AG04450 (cell line): ENCODE measurements around the gene ZCCHC24. TPM values are rescaled to one million over a fixed set of nuclear protein-coding genes. Genes with fewer than 3 reads are reported as not detected.

ENCODE experiments used
- CTCF ChIA-PET: fragments of 300-600, 350-600 bp; formaldehyde crosslinking; extraction: SDS; loops from one replicate; lab custom pipeline; 2022; ENCODE audit warnings: antibody characterized with exemption, inconsistent platforms; lab: Charles Lee
- POLR2A ChIA-PET: fragments of 350-600 bp; formaldehyde crosslinking; extraction: SDS; loops from one replicate; lab custom pipeline; 2021; ENCODE audit warnings: antibody characterized with exemption, inconsistent platforms; lab: Yijun Ruan, JAX
- DNase-seq: peaks from one replicate; pipeline ENCODE4 v3.0.0-alpha.2; 2011; ENCODE audit warnings: low read depth, low spot score
- H3K27ac ChIP-seq: one replicate; pipeline ENCODE4 v1.5.1; 2012; ENCODE audit warnings: low read depth, low read length, control low read depth
- H3K27me3 ChIP-seq: one replicate; pipeline ENCODE4 v1.6.0; 2012; ENCODE audit warnings: low read length; ENCODE audit not compliant: control insufficient read depth, insufficient read depth
- H3K4me3 ChIP-seq: 2 replicates; pipeline ENCODE4 v1.5.1; 2011; ENCODE audit warnings: mild to moderate bottlenecking, low read depth, low read length, control low read depth
- H3K9me3 ChIP-seq: 2 replicates; pipeline ENCODE4 v1.5.1; 2012; ENCODE audit warnings: low read length; ENCODE audit not compliant: control insufficient read depth, insufficient read depth
- polyA plus RNA-seq: library from polyadenylated mRNA; depleted of rRNA; stranded (reverse); fragments of >200 nt; gene quantifications from 2 replicates; pipeline ENCODE4 v1.2.3, GENCODE V29; 2011
- TF ChIP-seq, protein P1 (sequence below): IDR thresholded peaks from 2 replicates; pipeline ENCODE4 v1.5.1; 2011; ENCODE audit warnings: low read depth, low read length, control low read depth, inconsistent platforms

The ZCCHC24 gene
- polyA plus RNA-seq, 1 experiment, result 37.4 TPM

DNA sequence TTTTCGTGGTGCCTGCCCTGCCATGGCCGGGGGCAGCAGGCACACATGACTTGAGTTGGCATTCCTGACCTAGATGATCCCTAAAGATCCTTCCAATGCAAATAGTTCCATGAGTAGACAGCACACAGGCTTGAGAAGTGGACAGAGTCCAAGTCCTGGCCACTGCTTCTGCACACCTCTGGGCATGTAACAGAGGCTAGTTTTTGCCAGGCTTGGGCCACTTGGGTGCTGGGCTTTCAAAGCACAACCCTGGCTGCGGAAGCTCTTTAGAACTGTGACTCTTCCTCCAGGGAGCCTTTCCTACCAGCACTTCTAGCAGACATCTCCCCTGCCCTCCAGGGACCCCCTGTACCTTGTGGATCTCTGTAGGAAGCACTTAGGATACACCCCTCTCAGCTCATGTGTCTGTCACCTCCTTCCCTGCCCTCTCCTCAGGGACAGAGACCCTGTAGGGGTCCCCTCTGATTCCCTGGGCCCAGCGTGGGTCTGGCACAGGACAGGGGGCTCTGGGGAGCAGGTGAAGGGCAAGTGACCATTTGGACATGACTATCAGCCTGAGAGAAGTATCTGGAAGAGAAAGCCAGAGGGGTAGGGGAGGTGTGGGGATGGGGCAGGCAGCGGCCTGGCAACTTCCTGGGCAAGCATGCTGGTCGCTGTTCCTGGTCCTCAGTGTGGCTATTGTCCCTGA is 36.2 kb downstream of the ZCCHC24 start:
- Histone ChIP-seq H3K27ac (no peak overlapping the region), H3K27me3 (no peaks in the 10 kb centered on the region), H3K4me3 (no peak overlapping the region), H3K9me3 (peaks cover 8% of the 10 kb centered on the region)
- CTCF ChIA-PET, result no interaction called here
- no peak for DNase-seq
- TF ChIP-seq, protein P1, sequence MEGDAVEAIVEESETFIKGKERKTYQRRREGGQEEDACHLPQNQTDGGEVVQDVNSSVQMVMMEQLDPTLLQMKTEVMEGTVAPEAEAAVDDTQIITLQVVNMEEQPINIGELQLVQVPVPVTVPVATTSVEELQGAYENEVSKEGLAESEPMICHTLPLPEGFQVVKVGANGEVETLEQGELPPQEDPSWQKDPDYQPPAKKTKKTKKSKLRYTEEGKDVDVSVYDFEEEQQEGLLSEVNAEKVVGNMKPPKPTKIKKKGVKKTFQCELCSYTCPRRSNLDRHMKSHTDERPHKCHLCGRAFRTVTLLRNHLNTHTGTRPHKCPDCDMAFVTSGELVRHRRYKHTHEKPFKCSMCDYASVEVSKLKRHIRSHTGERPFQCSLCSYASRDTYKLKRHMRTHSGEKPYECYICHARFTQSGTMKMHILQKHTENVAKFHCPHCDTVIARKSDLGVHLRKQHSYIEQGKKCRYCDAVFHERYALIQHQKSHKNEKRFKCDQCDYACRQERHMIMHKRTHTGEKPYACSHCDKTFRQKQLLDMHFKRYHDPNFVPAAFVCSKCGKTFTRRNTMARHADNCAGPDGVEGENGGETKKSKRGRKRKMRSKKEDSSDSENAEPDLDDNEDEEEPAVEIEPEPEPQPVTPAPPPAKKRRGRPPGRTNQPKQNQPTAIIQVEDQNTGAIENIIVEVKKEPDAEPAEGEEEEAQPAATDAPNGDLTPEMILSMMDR, result no peak
- POLR2A ChIA-PET, result interaction anchor here (1.4 kb wide), 1 partner anchor 61 kb away, joined by 3 read pairs; no protein-coding TSS in a partner anchor

DNA sequence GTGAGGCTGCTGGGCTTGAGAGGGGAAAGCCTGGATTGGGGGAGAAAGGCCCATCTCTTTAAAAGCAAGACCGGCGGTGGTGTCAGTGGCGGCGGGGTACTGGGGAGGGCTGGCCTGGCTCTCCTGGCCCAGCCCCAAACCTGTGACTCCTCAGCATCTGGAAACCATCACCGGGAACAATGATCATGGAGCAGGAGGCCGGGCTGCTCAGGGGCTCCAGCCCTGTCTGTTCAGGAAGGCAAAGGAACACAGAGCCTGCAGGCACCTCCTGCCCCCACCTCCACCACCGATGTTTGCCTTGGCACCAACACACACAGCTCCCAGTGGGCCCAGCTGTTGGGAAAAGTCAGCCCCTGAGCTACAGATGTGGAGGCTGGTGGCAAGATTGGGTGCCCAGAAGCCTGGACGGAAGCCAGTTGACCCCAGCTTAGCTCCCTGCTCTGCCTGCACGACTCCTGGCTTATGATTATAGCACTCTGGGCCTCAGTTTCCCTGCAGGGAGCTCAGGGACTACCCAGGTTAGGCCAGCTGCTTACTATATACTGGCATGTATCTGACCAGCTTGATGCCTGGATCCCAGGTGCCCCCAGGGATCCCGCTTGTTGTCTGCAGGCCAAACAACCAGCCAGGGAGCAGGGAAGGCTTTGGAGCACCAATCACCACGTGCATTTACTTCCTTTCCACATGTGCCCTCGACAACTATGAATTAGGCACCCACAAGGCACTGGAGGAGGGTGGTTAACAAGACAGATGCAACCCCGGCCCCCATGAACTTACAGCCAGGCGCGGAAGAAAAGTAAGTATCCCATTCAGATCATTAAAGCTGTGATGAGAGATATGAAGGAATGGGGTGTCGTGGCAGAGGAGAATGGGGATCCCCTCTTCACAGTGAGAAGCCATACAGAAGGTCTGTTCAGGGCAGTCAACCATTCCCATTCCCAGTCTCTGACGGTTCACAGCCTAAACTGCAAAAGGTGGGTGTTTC is 37.3 kb downstream of the ZCCHC24 start:
- no peak overlapping the region for H3K4me3 ChIP-seq
- peak; percentile 43 for DNase-seq
- TF ChIP-seq, protein P1, result no peak
- ChIA-PET CTCF (interaction anchor here (1.1 to 1.2 kb wide), 2 partner anchors 8 to 12 kb away, joined by 3 to 6 read pairs; no protein-coding TSS in a partner anchor), POLR2A (interaction anchor here (1.2 to 1.4 kb wide), 2 partner anchors 9 to 60 kb away, joined by 3 to 4 read pairs; no protein-coding TSS in a partner anchor)
- peaks cover 8% of the 10 kb centered on the region for H3K9me3 ChIP-seq
- H3K27me3 ChIP-seq, result no peaks in the 10 kb centered on the region
- peak overlapping the region; percentile 39 for H3K27ac ChIP-seq

DNA sequence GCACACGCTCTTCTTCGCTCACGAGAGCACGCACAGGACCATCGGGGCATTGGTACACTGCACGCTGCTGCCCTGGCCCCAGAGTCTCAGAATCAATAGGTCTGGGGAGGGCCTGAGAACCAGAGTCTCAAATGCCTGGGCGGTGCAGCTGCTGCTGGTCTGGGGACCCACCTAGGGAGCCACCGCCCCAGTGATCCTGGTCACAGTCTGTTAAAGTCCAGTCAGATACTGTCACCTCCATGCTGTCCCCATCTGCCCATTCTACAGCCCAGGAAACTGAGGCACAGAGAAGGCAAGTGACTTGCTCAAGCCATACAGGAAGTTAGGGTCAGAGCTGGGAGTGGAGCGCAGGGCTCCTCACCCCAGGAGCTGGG is 38.0 kb downstream of the ZCCHC24 start:
- ChIA-PET POLR2A (interaction anchor here (0.9 to 1.2 kb wide), 2 partner anchors 8 to 38 kb away, joined by 3 to 4 read pairs; partner anchors contain the start of gene ZCCHC24), CTCF (interaction anchor here (1.1 kb wide), 1 partner anchor 12 kb away, joined by 3 read pairs; no protein-coding TSS in a partner anchor)
- no peak overlapping the region for H3K4me3 ChIP-seq
- H3K9me3 ChIP-seq, result peaks cover 8% of the 10 kb centered on the region
- no peaks in the 10 kb centered on the region for H3K27me3 ChIP-seq
- H3K27ac ChIP-seq, result peak overlapping the region; percentile 39
- TF ChIP-seq, protein P1, result no peak
- no peak for DNase-seq

DNA sequence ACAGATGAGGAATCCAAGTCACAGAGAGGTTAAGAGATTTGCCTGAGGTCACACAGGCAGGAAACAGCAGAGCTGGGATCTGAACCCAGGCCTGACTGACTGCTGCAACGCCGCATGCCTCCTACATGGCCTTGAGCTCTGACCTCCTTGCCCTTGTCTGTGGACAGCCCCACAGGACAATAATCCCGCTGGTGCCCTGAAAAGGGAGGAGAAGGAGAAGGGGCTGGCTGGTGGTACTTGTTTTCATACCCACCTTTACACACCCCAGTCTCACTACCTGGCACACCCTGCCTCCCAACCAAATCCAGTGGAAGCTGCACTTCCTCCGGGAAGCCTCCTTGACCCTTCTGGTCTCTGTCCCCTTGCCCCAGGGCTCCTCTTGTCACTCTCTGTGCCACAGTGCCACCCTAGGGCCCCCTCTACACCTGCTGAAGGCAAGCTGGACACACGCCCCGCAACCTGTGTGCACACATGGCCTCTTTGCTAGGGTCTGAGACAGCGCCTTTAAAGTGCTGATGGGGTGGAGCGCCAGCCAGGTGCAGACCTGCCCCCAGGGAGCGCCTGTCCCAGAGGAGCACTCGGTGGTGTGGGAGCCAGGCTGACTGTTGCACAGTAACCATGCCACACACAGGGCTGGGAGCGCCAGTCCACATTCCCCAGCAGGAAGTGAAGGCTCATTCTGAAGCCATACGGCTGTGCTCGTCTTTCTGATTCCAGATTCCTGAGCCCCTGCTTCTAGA is 38.6 kb downstream of the ZCCHC24 start:
- TF ChIP-seq, protein P1, result no peak
- ChIA-PET CTCF (no interaction called here), POLR2A (interaction anchor here (0.9 kb wide), 2 partner anchors 17 to 39 kb away, joined by 3 to 4 read pairs; partner anchors contain the start of gene ZCCHC24)
- peaks cover 8% of the 10 kb centered on the region for H3K9me3 ChIP-seq
- no peaks in the 10 kb centered on the region for H3K27me3 ChIP-seq
- no peak overlapping the region for H3K27ac ChIP-seq
- no peak overlapping the region for H3K4me3 ChIP-seq
- no peak for DNase-seq
